Left lung (tissue), 10 donors: ENCODE measurements around the gene MRAP. TPM values are rescaled to one million over a fixed set of nuclear protein-coding genes. Genes with fewer than 3 reads are reported as not detected.

Experiments
- ATAC-seq: fragments of 200-7000 bp; cut with Tn5 transposase; one replicate; pipeline ENCODE4 v1.9.1; 2020; ENCODE audit warnings: moderate library complexity
- DNase-seq, 4 donors: peaks; one replicate each; pipeline ENCODE4 v3.0.0-alpha.2; 2013 to 2020
- H3K27ac ChIP-seq, 2 donors: fragments of 200-600 bp; sonication (generic) in 1 of 2; one replicate each; pipeline versions ENCODE4 v1.5.0 to v1.8.0; 2020 to 2021
- H3K27me3 ChIP-seq, 2 donors: fragments of 200-600 bp; sonication (generic) in 1 of 2; one replicate each; pipeline versions ENCODE4 v1.5.0 to v1.8.0; 2020 to 2021
- H3K36me3 ChIP-seq, 2 donors: fragments of 200-600 bp; sonication (generic) in 1 of 2; one replicate each; pipeline versions ENCODE4 v1.5.0 to v1.8.0; 2020 to 2021
- H3K4me1 ChIP-seq, 2 donors: fragments of 200-600 bp; one replicate each; pipeline ENCODE4 v1.8.0; 2021
- H3K4me3 ChIP-seq, 2 donors: fragments of 200-600 bp; sonication (generic) in 1 of 2; one replicate each; pipeline versions ENCODE4 v1.5.0 to v1.8.0; 2020 to 2021; ENCODE audit warnings: mild to moderate bottlenecking in 1 of 2
- H3K9me3 ChIP-seq, 2 donors: fragments of 200-600 bp; sonication (generic) in 1 of 2; one replicate each; pipeline versions ENCODE4 v1.5.0 to v1.8.0; 2020 to 2021
- intact Hi-C, 2 donors: fragments of 100-400 bp; cut with DNase I; formaldehyde crosslinking; loops; one replicate each; pipeline versions ENCODE4 v1.11.2 to v1.14.2; 2022
- polyA plus RNA-seq, 6 donors: library from polyadenylated mRNA; unstranded; fragments of 120-200 nt; gene quantifications; one replicate each; pipeline ENCODE4 v1.2.1, GENCODE V29; 2013; ENCODE audit not compliant: insufficient read length in 6 of 6
- total RNA-seq, 2 donors: library from RNA; stranded (reverse); fragmentation: NEBNext Ultra II Directional; extraction: Animal tissue kit (Norgen Biotek cat#: 25700); gene quantifications; one replicate each; pipeline ENCODE4 v1.2.1, GENCODE V29; 2021
- TF ChIP-seq, protein P1 (sequence below), 2 donors: fragments of 200-600 bp; sonication (generic) in 1 of 2; IDR thresholded peaks; one replicate each; pipeline versions ENCODE4 v1.5.0 to v1.8.0; 2021; ENCODE audit warnings: antibody characterized with exemption in 2 of 2
- donor health status: DM: no; HTN: yes; CAD: no.
- donor health status: DM: no; HTN: no; CAD: no.

The MRAP gene
- total and polyA plus RNA-seq, 8 donors, result 0.29 to 0.69 (median 0.38) TPM; not detected in 2

DNA sequence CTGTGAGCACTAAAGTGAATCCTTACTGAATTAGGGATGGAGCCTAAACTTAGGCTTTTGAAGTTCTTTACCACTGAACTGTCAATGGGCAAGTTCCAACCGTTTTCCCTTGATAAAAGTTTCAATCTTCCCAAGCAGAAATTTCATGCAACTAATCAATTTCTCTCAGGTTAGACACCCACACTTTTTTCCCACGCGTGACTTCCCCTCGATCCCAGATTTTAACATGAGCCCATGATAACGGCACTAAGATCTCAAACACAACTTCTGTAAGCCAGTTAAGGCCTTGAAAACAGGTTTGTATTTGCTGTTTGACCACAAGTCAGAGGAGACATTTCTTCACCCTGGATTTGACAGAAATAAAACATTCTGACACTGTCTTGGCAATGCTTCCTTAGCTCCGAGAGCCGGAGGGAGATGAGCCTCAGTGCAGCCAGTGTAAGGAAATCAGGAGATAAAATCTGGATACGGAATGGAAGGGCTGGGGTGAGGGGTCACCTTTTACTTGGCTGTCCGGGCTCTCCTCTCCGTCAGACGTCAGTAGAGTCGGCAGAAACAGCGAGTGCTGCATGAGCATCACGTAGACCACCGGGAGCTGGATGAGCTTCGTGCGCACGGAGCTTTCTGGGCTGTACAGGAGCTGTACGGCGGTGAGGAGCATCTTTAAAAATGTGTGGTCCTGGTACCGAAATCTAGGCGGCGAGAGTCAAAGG, 39.7 kb downstream of the MRAP start:
- DNase-seq, result no peak
- no peaks in the 10 kb centered on the region for H3K4me1 ChIP-seq
- H3K9me3 ChIP-seq, result no peaks in the 10 kb centered on the region
- TF ChIP-seq, protein P1, sequence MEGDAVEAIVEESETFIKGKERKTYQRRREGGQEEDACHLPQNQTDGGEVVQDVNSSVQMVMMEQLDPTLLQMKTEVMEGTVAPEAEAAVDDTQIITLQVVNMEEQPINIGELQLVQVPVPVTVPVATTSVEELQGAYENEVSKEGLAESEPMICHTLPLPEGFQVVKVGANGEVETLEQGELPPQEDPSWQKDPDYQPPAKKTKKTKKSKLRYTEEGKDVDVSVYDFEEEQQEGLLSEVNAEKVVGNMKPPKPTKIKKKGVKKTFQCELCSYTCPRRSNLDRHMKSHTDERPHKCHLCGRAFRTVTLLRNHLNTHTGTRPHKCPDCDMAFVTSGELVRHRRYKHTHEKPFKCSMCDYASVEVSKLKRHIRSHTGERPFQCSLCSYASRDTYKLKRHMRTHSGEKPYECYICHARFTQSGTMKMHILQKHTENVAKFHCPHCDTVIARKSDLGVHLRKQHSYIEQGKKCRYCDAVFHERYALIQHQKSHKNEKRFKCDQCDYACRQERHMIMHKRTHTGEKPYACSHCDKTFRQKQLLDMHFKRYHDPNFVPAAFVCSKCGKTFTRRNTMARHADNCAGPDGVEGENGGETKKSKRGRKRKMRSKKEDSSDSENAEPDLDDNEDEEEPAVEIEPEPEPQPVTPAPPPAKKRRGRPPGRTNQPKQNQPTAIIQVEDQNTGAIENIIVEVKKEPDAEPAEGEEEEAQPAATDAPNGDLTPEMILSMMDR (IDR thresholded peaks at IDR 0.05), result no peak
- no peak for ATAC-seq
- no peaks in the 10 kb centered on the region for H3K27me3 ChIP-seq
- no peak overlapping the region for H3K4me3 ChIP-seq
- H3K27ac ChIP-seq, result no peak overlapping the region
- H3K36me3 ChIP-seq, result peaks cover 0 to 97% of the 10 kb centered on the region in 2 donors
- intact Hi-C loops, result no loop called here

GRCh38 chr21:32340863-32341848, 42.5 kb downstream of the MRAP start:
- Histone ChIP-seq H3K36me3 (peaks cover 0 to 97% of the 10 kb centered on the region in 2 donors), H3K4me1 (no peaks in the 10 kb centered on the region), H3K27ac (no peak overlapping the region), H3K27me3 (no peaks in the 10 kb centered on the region), H3K4me3 (no peak overlapping the region), H3K9me3 (peaks cover 0 to 14% of the 10 kb centered on the region in 2 donors)
- TF ChIP-seq, protein P1 (IDR thresholded peaks at IDR 0.05), result no peak
- intact Hi-C loops, result no loop called here
- DNase-seq, result no peak
- no peak for ATAC-seq

DNA sequence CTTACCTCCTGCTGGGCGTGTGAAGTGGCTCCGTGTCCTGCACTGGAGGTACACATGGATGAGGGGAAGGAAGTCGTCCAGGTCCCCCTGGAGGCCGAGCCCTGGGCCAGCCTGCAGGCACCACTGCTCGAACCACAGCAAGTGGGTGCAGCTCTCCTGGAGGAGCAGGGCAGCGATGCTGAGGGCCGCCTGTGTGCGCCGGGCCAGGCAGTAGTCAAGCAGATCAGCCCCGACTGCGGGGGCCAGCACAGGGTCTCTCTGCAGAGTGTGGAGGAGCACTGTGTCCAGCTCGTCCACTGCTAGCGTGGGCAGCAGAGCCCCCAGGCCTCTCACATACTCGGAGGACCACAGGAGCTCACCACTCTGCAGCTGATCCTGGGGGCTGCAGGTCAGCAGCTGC, 48.3 kb downstream of the MRAP start:
- Histone ChIP-seq H3K4me3 (no peak overlapping the region), H3K27me3 (no peaks in the 10 kb centered on the region), H3K4me1 (no peaks in the 10 kb centered on the region), H3K27ac (no peak overlapping the region), H3K36me3 (peaks cover 0 to 100% of the 10 kb centered on the region in 2 donors), H3K9me3 (peaks cover 0 to 14% of the 10 kb centered on the region in 2 donors)
- ATAC-seq (no peak), DNase-seq (no peak)
- intact Hi-C loops, result no loop called here
- TF ChIP-seq, protein P1 (IDR thresholded peaks at IDR 0.05), result no peak

DNA sequence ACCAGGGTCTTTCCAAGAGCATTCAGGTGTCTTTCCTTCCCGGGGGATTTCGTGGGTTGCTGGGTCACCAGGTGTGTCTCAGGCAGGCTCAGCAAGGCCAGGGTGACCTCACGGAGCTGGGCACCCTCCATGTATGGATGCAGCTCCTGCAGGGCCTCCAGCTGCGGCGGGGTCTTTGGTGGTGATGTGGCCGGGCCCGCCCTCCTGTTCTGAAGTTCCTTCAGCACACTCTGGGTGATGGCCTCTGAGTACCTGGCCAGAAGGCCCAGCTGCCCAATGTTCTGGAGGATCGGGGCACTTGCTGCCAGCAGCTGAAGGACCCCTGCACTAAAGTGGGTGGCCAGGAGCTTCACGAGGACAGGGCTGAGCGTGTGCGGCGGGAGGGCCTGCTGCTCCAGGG, 48.7 kb downstream of the MRAP start:
- DNase-seq, result no peak

More for the DNA sequence above, 48.7 kb downstream of the MRAP start:
- H3K36me3 ChIP-seq, result peaks cover 0 to 100% of the 10 kb centered on the region in 2 donors
- peaks cover 0 to 14% of the 10 kb centered on the region in 2 donors for H3K9me3 ChIP-seq
- no peaks in the 10 kb centered on the region for H3K27me3 ChIP-seq
- H3K4me3 ChIP-seq, result no peak overlapping the region
- intact Hi-C loops, result no loop called here
- TF ChIP-seq, protein P1 (IDR thresholded peaks at IDR 0.05), result no peak
- no peak overlapping the region for H3K27ac ChIP-seq
- H3K4me1 ChIP-seq, result no peaks in the 10 kb centered on the region
- ATAC-seq, result no peak
